Kidney capillary endothelial cell (primary cell): Measurements from ENCODE around the gene TXNRD1.
"Not testable (repeated sequence)": the region's sequence is repeated elsewhere in the genome, so short reads cannot be mapped to it uniquely, and the experiment has no call there.

ENCODE experiments used
- DNase-seq: peaks from one replicate; pipeline ENCODE4 v3.0.0-alpha.2; 2018; ENCODE audit warnings: low spot score

The TXNRD1 gene

DNA sequence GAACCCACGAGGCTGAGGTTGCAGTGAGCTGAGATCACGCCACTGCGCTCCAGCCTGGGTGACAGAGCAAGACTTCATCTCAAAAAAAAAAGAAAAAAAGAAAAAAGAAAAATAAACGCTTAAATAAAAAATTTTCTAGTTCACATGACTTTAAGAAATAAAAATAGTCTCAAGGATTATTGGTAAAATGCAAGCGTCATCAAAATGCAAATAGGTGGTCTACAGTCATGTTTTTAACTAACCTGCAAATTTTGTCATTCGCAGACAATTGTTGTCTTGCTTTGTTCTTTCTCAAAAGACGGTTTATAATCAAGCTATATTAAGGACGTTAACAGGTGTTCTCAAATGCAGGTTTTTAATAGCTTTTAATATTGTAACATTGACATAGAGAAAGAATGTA, 22.4 kb downstream of the TXNRD1 start:
- no peak for DNase-seq

- DNase-seq: no peak
Measured at GRCh38 chr12:104242546-104243206, 27.1 kb downstream of the TXNRD1 start.

DNA sequence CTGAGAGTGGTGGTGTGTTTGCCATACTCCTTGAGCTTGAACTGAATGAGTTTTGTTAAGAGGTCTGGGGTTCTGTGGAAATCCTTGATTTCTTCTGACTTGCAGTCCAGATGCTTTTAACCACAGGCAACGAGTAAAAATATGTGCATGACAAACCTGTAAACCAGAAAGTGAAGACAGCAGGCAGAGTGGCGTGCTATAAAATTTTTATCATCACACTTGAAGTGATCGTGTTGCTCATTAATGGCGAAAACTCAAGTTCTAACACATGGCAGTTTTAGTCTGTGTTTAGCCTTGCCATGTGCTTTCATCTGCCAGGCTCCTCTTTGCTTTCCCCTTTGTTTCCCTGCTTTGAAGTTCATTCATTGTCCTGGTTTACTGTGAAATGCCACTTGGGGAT, 28.0 kb downstream of the TXNRD1 start:
- no peak for DNase-seq

GRCh38 chr12:104243971-104244370, 28.4 kb downstream of the TXNRD1 start:
- DNase-seq: no peak

DNA sequence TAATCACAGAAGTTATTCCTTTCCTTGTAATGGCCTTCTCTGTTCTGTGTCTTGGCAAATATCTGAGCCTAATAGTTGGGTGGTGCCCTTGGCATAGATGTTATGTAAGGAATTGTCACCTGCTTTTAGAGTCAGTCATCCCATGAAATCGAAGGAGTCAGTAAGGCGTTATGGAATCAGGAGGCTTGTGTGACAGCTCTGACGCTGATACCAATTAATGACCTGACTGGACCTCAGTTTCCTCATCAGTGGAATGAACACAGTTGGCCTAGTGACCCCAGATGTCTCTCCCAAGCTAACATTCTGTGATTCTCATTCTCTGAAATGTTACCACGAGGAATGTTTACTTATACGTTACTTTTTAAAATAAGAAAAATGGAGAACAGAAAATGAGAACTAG, 32.1 kb downstream of the TXNRD1 start:
- DNase-seq: no peak

DNA sequence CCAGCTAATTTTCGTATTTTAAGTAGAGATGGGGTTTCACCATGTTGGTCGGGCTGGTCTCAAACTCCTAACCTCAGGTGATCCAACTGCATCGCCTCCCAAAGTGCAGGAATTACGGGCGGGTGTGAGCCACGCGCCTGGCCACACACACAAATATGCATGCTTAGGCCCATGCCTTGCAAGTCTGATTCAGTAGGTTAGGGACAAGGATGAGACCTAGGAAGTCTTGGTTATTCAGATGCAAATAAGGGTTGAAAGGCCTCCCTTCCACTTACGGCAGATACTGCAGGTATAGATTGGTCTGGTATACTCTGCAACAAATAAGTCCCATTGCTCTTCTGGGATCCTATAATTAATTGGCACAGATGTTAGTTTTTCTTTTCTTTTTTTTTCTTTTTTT, 32.9 kb downstream of the TXNRD1 start:
- no peak for DNase-seq

DNA sequence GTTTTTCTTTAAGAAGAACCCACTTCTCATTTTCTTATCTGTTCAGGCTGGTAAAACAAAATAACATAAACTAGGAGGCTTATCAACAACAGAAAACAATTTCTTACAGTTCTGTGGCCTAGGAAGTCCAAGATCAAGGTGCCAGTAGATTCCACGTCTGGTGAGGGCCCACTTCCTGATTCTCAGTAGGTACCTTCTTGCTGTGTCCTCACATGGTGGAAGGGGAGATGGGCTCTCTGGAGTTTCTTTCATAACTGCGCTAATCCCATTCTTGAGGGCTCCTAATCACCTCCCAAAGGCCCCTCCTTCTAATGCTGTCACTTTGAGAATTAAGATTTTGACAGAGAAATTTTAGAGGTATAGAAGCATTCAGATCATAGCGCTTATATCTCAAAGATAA, 33.4 kb downstream of the TXNRD1 start:
- DNase-seq: no peak

GRCh38 chr12:104249898-104250297, 34.3 kb downstream of the TXNRD1 start:
- no peak for DNase-seq

GRCh38 chr12:104250366-104251125, 35.0 kb downstream of the TXNRD1 start:
- DNase-seq: no peak

DNA sequence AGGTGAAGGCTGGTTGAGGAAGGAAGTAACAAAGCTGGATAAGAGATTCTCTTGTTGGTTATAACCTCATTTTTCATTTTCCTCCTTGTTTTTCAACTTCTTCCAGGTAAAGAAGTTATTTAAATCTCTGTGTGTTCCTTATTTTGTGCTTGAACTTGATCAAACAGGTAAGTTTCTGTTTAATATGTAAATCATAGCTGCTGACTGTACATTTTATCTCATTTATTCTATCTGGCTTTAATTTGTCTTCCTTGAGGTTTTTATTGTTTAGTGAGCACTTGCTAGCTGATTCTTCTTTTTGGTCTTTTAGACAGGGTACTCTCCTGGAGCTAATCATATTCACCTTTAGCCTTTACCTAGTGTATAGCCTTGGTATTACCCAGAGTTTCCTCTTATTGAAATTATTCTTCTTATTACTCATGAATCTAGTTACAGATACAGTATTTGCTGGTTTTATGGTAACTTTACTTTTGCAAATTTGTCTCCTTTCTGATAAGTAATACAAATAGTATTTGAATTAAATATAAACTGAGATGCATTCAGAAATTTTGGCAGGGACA, 42.4 kb downstream of the TXNRD1 start:
- no peak for DNase-seq

DNA sequence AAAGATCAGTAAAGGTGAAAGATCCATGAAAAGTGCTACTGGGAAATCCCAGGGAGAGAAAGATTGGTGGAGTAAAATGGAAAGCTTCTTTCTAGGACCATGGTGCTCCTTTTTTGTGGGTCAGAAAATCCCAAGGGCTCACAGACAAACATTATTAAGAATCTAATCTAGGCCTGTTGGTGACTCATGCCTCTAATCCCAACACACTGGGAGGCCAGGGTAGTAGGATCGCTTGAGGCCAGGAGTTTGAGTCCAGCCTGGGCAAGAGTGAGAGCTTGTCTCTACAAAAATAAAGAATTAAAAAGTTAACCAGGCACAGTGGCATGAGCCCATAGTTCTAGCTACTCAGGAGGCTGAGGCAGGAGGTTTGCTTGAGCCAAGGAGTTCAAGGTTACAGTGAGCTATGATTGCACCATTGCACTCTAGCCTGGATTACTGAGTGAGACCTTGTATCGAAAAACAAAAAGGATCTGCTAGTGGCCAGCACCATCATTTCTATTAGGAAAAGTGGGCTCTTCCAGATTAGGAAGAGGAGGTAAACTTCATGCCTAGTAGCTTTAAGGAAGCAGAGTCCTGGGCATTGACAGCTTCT, 43.0 kb downstream of the TXNRD1 start:
- DNase-seq: no peak

DNA sequence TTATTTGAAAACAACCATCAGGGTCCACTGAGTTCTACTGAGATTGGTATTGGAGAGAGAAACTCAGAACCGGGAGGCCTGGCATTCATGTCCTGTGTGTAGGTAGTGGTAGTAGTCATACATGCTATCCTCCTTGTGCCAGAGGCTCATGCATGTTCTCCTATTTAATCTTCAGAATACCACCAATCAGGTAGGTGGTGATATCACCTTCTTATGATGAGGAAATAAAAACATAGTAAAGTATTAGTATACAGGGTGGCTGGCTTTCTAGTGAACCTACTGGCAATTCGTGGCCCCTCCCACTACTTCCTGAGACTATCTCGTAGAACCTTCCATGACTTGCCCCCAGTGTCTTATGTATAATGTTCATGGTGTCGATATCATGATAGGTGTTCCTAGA, 47.4 kb downstream of the TXNRD1 start:
- DNase-seq: no peak

DNA sequence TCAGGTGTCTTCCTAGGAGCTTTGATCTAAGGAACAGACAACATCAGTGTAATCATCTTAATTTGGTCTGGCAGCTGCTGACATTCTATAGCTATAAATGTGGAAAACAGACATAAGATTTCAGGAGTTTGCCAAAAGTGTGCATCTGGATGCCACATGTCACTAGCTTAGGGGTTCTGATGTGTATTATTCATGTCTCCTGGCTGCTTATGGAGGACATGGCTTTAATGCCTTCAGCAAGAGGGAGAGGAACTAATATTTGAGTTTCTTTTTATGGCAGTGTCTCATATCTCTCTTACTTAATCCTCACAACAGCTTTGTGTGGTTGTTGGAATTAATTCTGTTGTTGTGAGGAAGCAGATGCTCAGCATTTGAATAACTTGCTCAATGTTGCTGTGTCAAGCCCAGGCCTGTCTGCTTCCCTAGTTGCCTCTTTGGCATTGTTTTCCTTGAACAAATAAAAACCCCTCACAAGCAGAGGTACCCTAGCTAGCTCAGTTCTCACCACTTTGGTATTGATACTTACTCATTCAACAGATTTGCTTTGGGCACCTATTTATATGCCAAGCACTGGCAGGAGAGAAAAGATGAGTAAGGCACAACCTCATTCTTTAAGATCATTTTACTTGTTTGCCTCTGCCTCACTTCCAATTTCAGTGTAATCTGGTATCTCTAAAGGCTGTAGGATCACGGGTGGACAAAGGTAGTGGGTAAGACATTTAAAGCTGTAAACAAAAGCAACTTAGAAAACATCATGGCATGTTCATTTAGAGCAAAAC, 48.2 kb downstream of the TXNRD1 start:
- no peak for DNase-seq

GRCh38 chr12:104265436-104265835, 49.9 kb downstream of the TXNRD1 start:
- not testable (repeated sequence) for DNase-seq

- no peak for DNase-seq
Measured at GRCh38 chr12:104272938-104273337, 57.4 kb downstream of the TXNRD1 start.

DNA sequence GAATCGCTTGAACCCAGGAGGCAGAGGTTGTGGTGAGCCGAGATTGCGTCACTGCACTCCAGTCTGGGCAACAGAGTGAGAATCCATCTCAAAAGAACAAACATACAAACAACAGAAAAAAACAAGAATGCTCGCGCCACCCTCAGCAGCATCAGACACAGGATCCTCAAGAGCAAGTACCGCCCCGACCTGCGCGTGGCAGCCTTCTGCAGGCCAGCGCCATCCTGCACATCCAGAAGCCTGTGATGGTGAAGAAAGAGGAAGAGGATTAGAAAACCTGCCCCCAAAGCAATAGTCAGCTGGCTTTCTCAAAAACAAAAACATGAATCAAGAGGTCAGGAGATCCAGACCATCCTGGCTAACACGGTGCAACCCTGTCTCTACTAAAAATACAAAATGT, 57.9 kb downstream of the TXNRD1 start:
- no peak for DNase-seq

DNA sequence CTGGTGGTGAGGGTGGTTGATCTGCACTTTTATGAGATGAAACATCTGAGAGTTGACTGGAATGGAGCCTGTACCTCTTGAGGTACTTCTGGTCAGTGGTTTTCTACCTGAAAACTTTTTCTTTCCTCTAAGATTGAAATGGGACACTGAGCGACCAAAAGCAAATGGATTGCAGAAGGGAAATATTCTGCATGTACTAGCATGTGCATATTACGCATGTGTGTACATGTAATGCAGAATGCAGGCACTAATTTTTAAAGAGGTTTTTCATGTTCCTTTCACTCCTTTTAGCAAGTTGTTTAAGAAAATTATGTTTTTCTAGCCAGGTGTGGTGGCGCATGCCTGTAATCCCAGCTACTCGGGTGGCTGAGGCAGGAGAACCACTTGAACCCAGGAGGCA, 59.2 kb downstream of the TXNRD1 start:
- DNase-seq: no peak

DNA sequence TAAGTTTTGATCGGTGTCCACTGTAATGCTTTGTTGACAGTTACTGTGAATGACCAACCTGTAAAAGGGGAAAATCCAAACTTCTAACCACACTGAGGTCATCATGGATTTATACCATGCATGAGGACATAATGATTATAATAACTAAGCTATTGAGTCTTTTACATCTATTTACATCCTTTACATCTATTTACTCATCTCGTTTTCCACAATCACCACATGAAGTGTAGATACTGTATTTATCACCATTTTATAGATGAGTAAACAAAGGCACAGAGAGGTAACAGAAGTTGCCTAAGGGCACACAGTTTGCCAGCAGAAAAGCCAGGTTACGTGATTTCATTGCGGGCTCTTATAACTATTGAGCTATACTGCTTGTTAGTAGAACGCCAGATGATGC, 60.1 kb downstream of the TXNRD1 start:
- DNase-seq: no peak

DNA sequence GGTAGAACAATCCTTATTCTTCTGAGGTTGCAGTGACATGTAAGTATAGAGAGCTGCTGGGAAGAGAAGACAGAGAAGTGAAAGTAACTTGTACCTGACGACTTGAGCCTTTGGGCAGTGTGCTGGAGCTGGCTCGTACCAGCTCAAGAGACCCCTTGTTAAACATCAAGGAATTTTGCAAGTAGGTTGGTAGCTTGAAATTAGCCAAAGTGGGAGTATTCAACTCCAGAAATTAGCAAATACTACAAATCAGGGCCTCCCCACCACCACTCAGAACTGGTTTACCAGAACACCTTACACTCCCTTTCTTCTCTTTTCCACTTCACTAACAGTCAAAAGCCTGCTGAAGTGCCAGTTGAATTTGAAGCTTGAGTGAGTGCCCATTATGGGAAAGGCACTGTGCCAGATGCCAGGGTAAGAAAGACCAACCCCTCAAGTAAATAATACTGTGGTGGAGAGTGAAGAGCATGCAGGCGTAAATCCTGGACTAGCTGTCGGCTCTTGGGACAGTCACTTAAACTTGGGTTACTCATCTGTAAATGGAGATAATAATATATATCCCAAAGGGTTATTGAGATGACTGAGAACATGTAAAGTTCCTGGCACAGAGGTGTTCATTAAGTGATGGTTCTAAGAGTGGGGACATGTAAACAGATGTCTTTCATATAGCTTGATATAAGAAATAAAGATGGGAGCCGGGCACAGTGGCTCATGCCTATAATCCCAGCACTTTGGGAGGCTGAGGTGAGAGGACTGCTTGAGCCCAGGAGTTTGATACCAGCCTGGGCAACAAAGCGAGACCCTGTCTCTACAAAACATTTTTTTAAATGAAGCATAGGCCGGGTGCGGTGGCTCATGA, 60.9 kb downstream of the TXNRD1 start:
- DNase-seq: no peak

- no peak for DNase-seq
Measured at GRCh38 chr12:104279164-104279563, 63.6 kb downstream of the TXNRD1 start.

DNA sequence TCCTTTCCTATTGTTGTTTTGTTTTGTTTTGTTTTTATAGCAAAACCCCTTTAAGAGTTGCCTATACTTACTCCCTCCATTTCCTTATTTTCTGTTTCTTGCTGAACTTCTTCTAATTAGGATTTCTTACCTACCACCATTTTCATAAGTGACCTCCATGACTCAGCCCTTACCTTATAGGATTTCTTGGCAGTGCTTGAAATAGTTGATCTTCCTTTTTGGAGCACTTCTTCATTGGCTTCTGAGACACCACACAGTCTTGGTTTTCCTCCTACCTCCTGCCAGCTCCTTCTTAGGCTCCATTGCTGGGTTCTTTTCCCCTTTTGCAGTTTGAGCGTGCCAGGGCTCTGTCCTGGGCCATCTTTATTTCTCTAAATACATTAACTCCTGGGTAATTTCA, 64.5 kb downstream of the TXNRD1 start:
- DNase-seq: no peak
